HG02970 (cell line): ENCODE results near the gene LYPD4.

Source experiments
- ATAC-seq: cut with Tn5 transposase; IDR thresholded peaks from one replicate; pipeline ENCODE4 v1.9.1; 2021; ENCODE audit warnings: mild to moderate bottlenecking, moderate library complexity, moderate number of reproducible peaks; ENCODE audit not compliant: unreplicated experiment, low FRiP score

Gene LYPD4

GRCh38 chr19:41853768-41854167 lies 9.3 kb upstream of the LYPD4 start:
- no peak for ATAC-seq

DNA sequence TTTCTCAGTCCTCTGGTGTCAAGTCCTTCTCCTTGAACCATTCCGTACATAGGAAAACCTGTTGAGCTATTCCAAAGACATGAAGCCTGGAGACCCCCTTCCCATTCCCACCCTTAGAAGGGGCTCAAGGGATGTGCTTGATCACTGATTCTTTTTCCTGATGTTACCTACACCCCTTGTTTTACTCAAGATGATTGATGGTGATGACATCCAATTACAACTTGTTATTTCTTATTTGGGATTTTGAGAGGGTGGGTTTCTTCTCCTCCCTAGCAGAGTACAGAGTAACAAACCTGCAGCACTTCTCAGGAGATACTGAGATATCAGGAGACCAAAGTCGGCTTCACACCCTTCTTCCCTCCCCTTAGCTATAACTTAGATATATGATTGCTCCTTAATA lies 8.9 kb upstream of the LYPD4 start:
- ATAC-seq, result no peak

DNA sequence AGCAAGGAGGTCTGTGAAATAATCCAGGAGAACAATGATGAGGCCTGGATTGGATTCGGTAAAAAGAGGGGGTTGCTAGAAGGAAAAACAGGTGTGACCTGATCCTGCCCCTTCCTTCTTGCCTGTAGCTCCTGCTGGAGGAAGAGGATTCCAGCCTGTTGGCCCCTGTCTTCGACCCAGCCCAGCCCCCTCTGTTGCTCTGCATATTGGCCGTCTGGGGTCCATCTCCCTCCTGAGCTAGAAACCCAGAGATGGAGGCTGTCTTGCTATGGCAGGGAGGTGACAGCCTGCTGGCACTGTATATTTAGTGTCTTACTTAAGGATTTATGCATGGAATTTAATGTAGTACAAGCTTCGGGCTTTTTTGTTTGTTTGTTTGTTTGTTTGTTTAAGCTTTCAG lies 7.0 kb upstream of the LYPD4 start:
- no peak for ATAC-seq

DNA sequence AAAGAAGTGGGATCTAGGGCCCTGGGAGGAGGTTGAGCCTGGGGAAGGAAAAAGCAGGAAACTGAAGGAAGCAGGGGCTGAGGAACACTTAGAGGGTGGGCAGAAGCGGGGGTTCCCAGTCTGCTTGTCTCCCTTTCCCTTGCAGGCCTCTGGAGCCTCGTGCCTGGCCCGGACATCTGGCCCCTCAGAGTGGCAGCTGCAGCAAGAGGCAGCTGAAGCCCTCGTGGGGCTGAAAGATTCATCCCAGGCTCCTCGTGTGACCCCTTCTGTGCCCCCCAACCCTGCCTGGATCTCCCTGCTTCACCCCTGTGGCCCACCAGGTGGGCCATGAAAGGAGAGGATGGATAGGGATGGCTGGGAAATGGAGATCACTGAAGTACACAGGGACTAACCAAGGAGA lies 5.9 kb upstream of the LYPD4 start:
- no peak for ATAC-seq

DNA sequence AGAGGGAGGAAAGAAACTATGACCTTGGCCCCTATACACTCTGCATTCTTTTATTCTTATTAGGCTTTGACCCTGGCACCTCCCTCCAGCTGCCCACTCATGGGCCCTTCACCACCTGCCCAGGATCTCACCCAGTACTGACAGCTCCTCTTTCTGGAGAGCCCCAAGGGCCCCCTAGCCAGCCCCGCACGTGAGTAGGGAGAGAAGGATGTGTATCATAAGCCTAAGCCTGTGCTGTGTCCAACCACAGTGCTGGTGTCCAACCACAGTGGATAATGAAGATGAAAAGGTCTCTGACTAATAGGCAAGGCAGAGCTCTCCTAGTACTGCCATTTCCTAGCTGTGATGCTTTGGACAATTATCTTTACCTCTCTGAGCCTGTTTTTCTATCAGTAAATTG lies 4.6 kb upstream of the LYPD4 start:
- no peak for ATAC-seq

DNA sequence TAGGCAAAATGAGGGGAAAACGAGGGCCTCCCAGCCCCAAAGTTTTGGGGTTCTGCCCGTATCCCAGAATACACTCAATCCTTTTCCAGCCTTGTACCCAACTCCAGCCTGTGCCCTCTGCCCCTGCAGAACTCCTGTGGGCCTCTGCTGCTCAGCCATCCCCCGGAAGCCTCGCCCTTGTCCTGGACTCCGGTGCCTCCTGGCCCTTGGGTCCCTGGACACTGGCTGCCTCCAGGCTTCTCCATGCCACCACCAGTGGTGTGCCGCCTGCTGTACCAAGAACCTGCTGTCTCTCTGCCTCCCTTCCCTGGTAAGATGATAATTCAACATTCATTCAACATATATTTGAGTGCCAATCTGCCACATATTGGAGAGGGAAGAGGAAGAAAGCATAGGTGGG lies 4.2 kb upstream of the LYPD4 start:
- no peak for ATAC-seq

GRCh38 chr19:41847351-41848105 lies 3.0 kb upstream of the LYPD4 start:
- no peak for ATAC-seq

- no peak for ATAC-seq
These were observed 638 bp upstream of the LYPD4 start for GRCh38 chr19:41845051-41845590.

DNA sequence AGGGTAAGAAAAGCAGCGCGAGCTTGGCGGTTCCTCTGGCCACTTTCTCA lies 343 bp upstream of the LYPD4 start, which contains the start of gene DMRTC2:
Gene DMRTC2 (plus strand): TSS at position 42 of the 50 bp plus-strand sequence. CDS start 2,387 bp downstream, outside the sequence.
- no peak for ATAC-seq

GRCh38 chr19:41843371-41843770 lies 1.1 kb downstream of the LYPD4 start:
- no peak for ATAC-seq

DNA sequence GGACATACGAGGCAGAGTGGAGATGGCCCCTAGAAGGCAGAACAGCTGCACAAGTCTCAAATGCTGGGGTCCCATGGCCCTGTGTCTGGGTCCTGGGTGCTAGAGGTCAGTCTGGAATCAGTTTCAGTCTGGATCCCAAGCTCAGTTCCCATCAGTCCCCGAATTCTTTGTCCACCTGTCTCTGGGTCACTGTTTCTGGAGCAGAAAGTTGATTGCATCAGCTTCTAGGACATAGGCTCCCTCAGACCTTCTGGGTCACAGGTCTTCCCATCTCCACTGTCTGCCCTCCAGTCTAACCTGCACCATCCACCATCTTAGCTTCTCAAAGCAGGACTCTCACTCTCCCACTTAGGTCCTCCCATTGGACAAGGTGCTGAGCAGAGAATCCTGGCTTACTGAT lies 5.3 kb downstream of the LYPD4 start:
- ATAC-seq, result no peak

DNA sequence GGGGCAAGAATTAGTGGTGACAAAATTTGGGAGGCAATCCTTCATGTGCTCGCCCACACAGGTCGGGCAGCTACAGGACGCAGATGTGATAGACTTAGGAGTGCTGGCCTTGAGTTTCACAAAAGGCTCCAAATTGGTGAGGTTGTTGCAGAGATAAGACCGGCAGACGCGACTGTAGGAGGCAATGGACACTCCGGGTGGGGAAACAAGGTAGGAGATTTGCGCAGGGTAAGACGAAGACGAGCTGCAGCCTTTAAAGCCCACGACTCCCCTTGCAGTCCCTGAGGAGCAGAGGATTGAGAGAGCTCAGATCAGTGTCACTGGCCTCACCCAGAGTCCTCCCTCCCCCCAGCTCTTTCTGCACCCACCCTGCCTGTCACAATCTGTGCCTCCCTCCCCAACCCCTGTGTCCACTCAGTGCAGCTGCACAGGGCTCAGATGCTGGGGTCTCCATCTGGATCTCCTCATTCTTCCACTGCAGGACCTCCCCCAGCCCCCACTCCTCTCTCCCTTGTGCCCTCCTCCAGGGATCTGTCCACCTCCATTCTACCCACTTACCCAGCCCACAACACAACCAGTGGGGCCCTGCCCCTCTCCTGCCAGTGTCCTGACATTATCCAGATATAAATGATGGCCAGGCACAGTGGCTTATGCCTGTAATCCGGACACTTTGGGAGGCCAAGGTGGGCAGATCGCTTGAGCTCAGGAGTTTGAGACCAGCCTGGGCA lies 6.3 kb downstream of the LYPD4 start:
- no peak for ATAC-seq

- no peak for ATAC-seq
These were observed 23.3 kb downstream of the LYPD4 start for GRCh38 chr19:41821003-41821735.

DNA sequence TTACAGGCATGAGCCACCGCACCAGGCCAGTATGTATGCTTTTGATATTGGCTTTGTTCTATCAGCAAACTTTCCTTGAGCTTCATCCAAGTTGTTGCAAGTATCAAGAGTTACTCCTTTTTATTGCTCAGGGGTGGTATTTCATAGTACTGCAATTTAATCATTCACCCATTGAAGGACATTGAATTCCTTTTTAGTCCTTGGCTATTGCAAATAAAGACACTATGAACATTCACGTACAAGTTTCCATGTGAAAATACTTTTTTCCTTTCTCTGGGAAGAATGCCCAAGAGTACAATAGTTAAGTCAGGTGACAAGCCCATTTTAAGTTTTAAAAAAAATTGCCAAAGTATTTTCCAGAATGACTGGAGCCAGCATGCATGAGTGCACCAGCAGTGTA lies 27.7 kb downstream of the LYPD4 start:
- ATAC-seq, result no peak

DNA sequence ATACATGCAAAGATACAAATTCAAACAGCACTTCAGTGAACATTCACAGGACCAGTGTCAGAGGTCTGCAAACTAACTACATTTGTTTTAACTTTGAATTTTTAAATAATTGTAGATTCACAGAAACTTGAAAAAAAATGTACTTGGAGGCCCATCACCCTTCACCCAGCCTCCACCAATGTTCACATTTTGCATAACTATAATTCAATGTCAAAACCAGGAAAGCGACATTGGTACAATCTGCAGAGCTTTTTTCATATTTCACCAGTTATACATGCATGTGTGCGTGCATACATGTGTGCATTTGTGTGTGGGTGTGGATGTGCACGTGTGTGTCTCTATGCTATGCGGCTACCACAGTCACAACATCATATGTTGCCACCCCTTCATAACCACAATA lies 29.2 kb downstream of the LYPD4 start:
- no peak for ATAC-seq

DNA sequence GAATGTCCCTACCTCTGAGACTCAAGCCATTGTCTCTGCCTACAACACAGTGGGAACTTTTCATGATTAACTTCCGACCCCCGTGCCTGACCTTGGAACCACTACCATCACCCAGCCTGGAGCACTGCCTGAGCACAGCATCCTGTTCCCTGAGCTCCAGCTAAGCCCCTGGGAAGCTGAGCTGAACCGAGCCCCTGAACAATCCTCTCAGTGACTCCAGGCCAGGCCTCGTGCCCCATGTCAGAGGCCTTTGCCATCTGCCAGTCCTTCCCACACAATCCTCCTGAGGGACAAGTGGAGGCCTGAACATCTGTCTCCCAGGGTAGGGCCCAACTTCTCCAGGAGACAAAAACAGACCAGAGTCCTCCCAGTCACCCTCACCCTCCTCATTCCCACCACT lies 30.6 kb downstream of the LYPD4 start:
- ATAC-seq, result no peak

DNA sequence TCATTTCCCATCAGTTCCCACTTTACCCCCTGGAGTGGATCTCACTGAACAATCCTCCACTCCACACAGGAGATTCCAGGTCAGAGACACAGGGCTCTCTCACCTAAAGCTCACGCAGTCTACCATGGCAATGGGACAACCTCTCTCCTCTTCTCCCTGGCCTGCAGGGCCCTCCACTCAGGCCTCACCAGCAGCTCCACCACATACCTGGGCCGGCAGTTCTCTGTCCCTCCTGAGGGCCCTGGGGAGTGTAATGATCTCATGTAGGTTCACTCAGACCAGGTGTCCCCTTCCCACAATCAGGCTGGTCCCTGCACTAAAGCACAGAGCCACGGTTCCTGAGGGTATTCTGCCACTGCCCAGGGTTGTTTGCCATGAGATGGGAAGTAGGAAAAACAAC lies 32.5 kb downstream of the LYPD4 start:
- ATAC-seq, result no peak

DNA sequence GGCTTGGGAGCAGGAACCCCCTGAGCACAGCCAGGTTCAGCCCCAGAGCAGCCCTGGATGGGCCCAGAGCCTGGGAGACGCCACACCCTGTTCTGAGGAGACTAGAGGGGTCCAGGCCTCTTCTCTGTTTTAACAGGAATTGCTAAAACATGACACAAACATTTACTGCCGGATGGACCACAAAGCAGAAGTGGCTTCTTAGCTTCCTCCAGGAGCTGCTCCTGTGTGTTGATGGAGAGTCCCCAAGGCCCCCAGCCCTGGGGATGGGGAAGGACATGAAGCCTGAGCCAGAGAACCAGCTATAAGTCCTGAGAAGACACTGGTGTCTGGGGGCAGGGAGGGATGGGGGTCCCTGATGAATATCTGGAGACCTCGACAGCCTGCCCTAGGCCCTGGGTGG lies 33.4 kb downstream of the LYPD4 start:
- ATAC-seq, result no peak

GRCh38 chr19:41810301-41810700 lies 34.2 kb downstream of the LYPD4 start:
- no peak for ATAC-seq

GRCh38 chr19:41808663-41809566 lies 35.6 kb downstream of the LYPD4 start:
- no peak for ATAC-seq

DNA sequence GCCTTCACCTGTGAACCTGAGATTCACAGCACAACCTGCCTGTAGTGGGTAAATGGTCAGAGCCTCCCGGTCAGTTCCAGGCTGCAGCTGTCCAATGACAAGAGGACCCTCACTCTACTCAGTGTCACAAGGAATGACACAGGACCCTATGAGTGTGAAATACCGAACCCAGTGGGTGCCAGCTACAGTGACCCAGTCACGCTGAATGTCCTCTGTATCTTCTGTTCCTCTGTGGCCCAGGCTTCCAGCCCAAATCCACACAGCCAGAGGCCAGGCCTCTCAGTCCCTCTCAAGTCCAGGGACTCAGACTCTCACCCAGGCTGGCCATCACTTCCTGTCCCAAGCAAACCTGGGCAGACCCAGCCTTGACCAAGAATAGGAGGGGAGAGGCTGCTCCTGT lies 37.3 kb downstream of the LYPD4 start:
- ATAC-seq, result no peak
